HEK293T (cell line): ENCODE results near the gene CHD2.
"Not testable (repeated sequence)": the region's sequence is repeated elsewhere in the genome, so short reads cannot be mapped to it uniquely, and the experiment has no call there.

Source experiments
- CTCF ChIA-PET: fragments of 350-600 bp; formaldehyde crosslinking; extraction: SDS; loops from one replicate; lab custom pipeline; 2021; ENCODE audit warnings: antibody characterized with exemption, inconsistent platforms; lab: Yijun Ruan, JAX
- POLR2A ChIA-PET: fragments of 350-600 bp; formaldehyde crosslinking; extraction: SDS; loops from one replicate; lab custom pipeline; 2020; ENCODE audit warnings: antibody characterized with exemption, inconsistent platforms; lab: Yijun Ruan, JAX
- DNase-seq: peaks from one replicate; pipeline ENCODE4 v3.0.0; 2012; ENCODE audit warnings: mixed read lengths; ENCODE audit errors: extremely low spot score
- ARNT ChIP-seq: fragments of 450-650 bp; IDR thresholded peaks from 2 replicates; pipeline ENCODE4 v1.6.1; 2017; ENCODE audit warnings: mild to moderate bottlenecking
- BHLHE40 ChIP-seq: fragments of 450-650 bp; IDR thresholded peaks from 2 replicates; pipeline ENCODE4 v1.6.1; 2016; ENCODE audit warnings: mild to moderate bottlenecking, moderate library complexity, borderline replicate concordance
- CTBP1 ChIP-seq: fragments of 450-650 bp; IDR thresholded peaks from 2 replicates; pipeline ENCODE4 v1.6.1; 2016; ENCODE audit warnings: borderline replicate concordance
- ELF4 ChIP-seq: fragments of 450-650 bp; IDR thresholded peaks from 2 replicates; pipeline ENCODE4 v1.6.1; 2017; ENCODE audit warnings: antibody characterized with exemption
- FOXA1 ChIP-seq: fragments of 450-650 bp; IDR thresholded peaks from 2 replicates; pipeline ENCODE4 v1.6.1; 2016; ENCODE audit warnings: mild to moderate bottlenecking
- FOXK2 ChIP-seq: fragments of 450-650 bp; IDR thresholded peaks from 2 replicates; pipeline ENCODE4 v1.6.1; 2016; ENCODE audit warnings: mild to moderate bottlenecking
- FOXM1 ChIP-seq: fragments of 450-650 bp; IDR thresholded peaks from 2 replicates; pipeline ENCODE4 v1.6.1; 2017; ENCODE audit warnings: mild to moderate bottlenecking, borderline replicate concordance
- HDGF ChIP-seq: fragments of 450-650 bp; IDR thresholded peaks from 2 replicates; pipeline ENCODE4 v1.6.1; 2017; ENCODE audit warnings: antibody characterized with exemption, borderline replicate concordance
- L3MBTL2 ChIP-seq: fragments of 450-650 bp; conservative IDR thresholded peaks from 2 replicates; pipeline ENCODE4 v1.6.1; 2016; ENCODE audit warnings: mild to moderate bottlenecking
- LEF1 ChIP-seq: fragments of 450-650 bp; IDR thresholded peaks from 2 replicates; pipeline ENCODE4 v1.6.1; 2017; ENCODE audit warnings: mild to moderate bottlenecking, borderline replicate concordance
- NFRKB ChIP-seq: fragments of 450-650 bp; IDR thresholded peaks from 2 replicates; pipeline ENCODE4 v1.6.1; 2016; ENCODE audit warnings: mild to moderate bottlenecking, moderate library complexity
- SP1 ChIP-seq: fragments of 450-650 bp; IDR thresholded peaks from 2 replicates; pipeline ENCODE4 v1.6.1; 2017
- SUZ12 ChIP-seq: fragments of 450-650 bp; IDR thresholded peaks from 2 replicates; pipeline ENCODE4 v1.6.1; 2016; ENCODE audit warnings: mild to moderate bottlenecking
- TARDBP ChIP-seq: fragments of 450-650 bp; IDR thresholded peaks from 2 replicates; pipeline ENCODE4 v1.6.1; 2016
- ZNF384 ChIP-seq: fragments of 450-650 bp; IDR thresholded peaks from 2 replicates; pipeline ENCODE4 v1.6.1; 2016
- TF ChIP-seq, protein P1 (sequence below): fragments of 450-650 bp; IDR thresholded peaks from 2 replicates; pipeline ENCODE4 v1.6.1; 2016

The CHD2 gene

DNA sequence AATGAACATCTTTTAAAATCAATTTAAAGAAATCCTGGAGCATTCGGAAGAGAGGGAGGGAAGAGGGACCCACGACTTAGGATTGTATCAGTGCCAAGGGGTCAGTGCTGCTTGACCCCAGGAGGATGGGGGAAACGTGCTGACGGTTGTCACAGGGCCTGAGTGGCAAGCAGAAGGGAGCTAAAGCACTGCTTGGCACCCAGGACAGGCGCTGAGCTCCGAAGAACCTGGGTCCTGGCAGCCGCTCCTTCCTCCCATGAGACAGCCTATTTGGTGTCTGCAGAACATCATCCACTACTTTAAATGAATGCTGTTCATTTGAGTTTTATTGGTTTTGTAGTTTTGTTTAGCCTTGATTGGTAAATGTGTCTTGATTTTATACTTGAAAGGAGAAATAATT, 134.4 kb downstream of the CHD2 start:
- ChIA-PET CTCF (interaction anchor here (0.9 to 4.9 kb wide), 3 partner anchors 25 to 1085 kb away, joined by 3 to 23 read pairs (median 7); no protein-coding TSS in a partner anchor), POLR2A (no interaction called here)
- no peak for DNase-seq
- TF ChIP-seq HDGF (no peak), CTBP1 (no peak), LEF1 (no peak), ARNT (no peak), FOXA1 (no peak), NFRKB (no peak), BHLHE40 (no peak), SUZ12 (no peak), SP1 (no peak), FOXK2 (no peak), TARDBP (no peak), ZNF384 (no peak), ELF4 (no peak)
- TF ChIP-seq, protein P1, sequence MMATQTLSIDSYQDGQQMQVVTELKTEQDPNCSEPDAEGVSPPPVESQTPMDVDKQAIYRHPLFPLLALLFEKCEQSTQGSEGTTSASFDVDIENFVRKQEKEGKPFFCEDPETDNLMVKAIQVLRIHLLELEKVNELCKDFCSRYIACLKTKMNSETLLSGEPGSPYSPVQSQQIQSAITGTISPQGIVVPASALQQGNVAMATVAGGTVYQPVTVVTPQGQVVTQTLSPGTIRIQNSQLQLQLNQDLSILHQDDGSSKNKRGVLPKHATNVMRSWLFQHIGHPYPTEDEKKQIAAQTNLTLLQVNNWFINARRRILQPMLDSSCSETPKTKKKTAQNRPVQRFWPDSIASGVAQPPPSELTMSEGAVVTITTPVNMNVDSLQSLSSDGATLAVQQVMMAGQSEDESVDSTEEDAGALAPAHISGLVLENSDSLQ: no peak

DNA sequence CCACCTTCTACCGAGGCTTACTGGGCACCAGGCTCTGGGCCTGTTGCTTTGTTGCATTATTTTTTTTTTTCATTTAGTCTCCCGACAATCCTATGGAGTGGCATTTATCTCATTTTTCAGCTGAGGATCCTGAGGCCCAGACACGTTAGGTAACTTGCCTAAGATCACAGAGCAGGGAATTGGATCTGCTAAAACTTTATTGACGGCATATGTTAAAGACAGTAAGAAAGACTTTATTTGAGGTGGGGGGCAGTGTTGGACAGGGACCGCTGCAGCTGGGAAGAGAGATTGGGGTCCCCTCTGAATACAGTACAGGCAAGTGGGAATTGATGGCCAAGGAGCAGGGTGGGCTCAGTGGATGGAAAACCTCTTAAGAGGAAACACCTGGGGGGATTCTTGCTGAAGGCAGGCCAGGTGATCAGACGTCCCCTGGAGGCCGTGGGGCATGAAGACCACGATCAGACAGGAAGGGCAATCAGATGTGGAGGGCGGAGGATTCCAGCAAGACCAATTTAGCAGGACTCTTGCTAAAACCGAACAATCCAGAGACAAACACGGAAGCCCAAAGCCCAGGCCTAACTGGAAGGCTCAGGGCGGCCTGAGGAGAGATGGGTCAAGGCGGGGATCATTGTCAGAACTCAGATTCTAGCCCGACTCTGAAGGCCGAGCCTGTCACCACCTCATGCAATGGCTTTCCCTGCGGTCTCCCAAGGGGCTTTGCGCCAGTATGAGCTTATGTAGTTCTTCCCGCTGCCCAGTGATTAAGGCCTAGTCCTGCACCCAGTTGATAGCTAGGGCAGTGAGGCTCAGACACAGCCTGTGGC, 135.2 kb downstream of the CHD2 start:
- POLR2A ChIA-PET: no interaction called here
- TF ChIP-seq ZNF384 (no peak), SUZ12 (no peak), ARNT (no peak), CTBP1 (no peak), LEF1 (no peak), HDGF (no peak), L3MBTL2 (no peak), ELF4 (no peak), SP1 (no peak), FOXM1 (no peak), NFRKB (no peak), FOXK2 (no peak), BHLHE40 (no peak), FOXA1 (no peak), TARDBP (no peak)
- TF ChIP-seq, protein P1: no peak
- CTCF ChIA-PET: interaction anchor here (0.5 to 4.9 kb wide), 11 partner anchors 15 to 1084 kb away, joined by 3 to 23 read pairs (median 3); no protein-coding TSS in a partner anchor
- no peak for DNase-seq

DNA sequence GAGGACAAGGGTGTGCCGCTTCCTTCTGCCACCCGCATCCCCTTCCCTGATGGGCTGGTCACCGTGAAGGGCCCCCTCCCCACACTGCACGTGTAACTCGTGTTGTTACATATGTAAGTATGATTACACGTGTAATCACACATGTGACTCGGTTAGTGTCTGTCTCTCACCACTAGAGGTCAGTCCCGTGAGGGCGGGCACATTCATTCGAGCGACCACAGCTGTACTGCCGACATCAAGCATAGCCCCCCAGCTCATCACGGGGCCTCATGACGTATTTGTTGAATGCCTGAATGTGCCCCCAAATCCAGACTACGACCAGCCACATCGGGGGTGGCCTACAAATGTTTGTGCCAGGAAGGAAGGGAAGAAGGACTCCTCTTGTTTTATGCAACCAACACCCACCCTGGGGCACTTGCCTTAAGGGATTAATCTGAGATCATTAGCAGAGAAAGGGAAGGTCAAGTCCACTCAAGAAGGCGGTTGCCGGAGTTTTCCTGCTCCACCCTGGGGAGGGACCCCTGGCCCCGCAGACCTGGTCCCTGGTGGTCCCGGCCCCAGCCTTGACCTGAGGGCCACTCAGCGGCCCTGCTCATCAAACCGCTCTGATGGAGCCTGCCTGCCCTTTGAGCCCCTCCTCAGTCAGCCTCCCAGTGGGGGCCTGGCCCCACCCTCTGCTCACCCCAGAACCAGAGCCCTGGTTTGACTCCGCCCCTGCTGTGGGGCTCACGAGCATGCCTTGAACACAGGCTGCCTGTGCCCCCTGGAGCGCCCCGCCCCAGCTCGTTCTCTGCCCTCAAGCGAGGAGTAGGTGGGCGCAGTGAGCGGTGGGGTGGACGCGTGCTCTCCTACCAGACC, 136.1 kb downstream of the CHD2 start:
- TF ChIP-seq L3MBTL2 (peak; percentile 80), ELF4 (no peak), NFRKB (no peak)
- ChIA-PET POLR2A (interaction anchor here (1.8 kb wide), 1 partner anchor 35 kb away, joined by 9 read pairs; no protein-coding TSS in a partner anchor), CTCF (interaction anchor here (0.5 to 4.9 kb wide), 14 partner anchors 14 to 1084 kb away, joined by 3 to 23 read pairs (median 3); no protein-coding TSS in a partner anchor)
- peak; percentile 81 for DNase-seq

DNA sequence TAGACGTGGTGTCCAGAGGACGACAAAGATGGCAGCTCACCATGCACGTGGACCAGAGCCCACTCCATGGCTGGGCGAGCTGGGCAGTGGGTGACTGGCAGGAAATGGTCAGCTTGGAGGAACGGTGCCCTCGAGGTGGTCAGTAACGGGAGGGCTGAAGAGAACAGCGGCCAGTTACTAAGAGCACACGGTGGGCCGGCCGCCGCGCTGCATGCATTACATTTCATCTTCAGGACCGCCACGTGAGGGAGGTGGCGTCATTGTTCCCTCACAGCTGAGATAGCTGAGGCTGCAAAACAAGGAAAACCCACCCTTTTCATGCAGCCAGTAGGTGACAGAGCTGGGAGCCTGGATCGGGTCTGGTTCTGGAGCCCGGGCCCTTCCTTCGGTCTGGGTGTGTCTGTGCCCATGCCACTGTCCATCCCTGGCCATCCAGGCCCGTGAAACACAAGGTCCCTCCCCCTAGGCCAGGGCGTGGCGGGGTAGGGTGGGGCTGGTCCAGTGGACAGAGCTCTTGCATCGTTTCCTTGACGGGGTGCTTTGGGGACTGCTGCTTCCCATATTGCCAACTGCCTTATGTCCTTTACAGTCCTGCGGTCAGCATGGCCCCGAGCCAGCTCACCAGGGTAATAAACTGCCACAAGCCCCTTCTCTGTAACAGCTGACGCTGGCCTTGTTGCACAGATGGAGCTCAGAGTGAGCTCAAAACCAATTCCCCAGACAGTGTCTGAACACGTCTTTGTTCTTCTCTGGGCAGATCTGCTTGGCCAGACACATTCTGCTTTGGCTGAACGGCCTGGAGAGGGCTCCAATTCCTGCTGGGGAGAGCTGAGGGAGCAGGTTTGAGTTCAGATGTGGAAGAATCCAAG, 137.1 kb downstream of the CHD2 start:
- ChIA-PET POLR2A (interaction anchor here (1.8 kb wide), 1 partner anchor 34 kb away, joined by 9 read pairs; no protein-coding TSS in a partner anchor), CTCF (interaction anchor here (0.6 to 4.9 kb wide), 10 partner anchors 9 to 1083 kb away, joined by 3 to 23 read pairs (median 4); no protein-coding TSS in a partner anchor)
- no peak for TF ChIP-seq ELF4
- no peak for TF ChIP-seq FOXA1
- TF ChIP-seq CTBP1: no peak
- DNase-seq: no peak

DNA sequence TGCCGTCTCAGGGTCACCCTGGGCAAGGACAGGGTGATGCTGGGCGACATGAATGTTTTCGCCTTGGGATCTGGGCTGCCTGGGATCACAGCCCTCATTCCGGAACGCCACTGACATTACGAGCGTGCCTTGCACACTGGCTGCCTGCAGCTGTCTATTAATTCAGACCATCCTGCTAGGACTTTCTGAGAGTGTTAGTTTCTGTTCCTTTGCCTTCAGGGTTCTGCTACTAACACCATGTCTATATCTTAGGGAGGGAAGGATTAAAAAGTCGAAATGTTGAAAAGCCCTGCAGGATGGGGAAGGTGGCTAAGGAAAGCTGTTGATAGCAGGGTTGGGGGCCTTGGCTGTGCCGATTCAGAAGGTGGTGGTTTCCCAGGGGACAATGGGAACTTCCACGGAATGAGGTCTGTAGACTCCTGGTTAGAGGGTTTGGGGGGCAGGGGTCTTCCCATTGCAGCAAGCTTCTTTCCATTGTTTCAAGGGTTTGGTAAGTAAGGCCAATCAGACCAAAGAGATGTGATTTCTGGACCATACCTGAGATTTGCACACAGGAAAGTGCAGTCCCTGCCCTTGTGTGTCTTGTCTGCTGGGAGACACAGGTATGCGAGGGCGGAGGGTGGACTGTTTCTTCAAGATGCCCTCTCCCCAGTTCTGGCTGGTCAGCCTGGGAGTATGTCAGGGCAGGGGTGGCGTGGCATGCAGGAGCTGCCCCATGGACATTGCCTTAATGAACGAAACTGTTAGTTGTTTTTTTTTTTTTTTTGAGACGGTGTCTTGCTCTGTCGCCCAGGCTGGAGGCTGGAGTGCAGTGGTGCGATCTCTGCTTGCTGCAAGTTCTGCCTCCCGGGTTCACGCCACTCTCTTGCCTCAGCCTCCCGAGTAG, 137.9 kb downstream of the CHD2 start:
- DNase-seq: no peak
- ChIA-PET POLR2A (interaction anchor here (1.8 kb wide), 1 partner anchor 33 kb away, joined by 9 read pairs; no protein-coding TSS in a partner anchor), CTCF (interaction anchor here (0.9 to 4.9 kb wide), 7 partner anchors 8 to 1082 kb away, joined by 3 to 23 read pairs (median 4); no protein-coding TSS in a partner anchor)
- TF ChIP-seq FOXM1: no peak
- TF ChIP-seq ARNT: no peak
- no peak for TF ChIP-seq FOXK2
- no peak for TF ChIP-seq BHLHE40
- TF ChIP-seq TARDBP: no peak
- TF ChIP-seq L3MBTL2: no peak
- TF ChIP-seq ELF4: no peak
- TF ChIP-seq ZNF384: no peak
- no peak for TF ChIP-seq HDGF
- TF ChIP-seq FOXA1: no peak

DNA sequence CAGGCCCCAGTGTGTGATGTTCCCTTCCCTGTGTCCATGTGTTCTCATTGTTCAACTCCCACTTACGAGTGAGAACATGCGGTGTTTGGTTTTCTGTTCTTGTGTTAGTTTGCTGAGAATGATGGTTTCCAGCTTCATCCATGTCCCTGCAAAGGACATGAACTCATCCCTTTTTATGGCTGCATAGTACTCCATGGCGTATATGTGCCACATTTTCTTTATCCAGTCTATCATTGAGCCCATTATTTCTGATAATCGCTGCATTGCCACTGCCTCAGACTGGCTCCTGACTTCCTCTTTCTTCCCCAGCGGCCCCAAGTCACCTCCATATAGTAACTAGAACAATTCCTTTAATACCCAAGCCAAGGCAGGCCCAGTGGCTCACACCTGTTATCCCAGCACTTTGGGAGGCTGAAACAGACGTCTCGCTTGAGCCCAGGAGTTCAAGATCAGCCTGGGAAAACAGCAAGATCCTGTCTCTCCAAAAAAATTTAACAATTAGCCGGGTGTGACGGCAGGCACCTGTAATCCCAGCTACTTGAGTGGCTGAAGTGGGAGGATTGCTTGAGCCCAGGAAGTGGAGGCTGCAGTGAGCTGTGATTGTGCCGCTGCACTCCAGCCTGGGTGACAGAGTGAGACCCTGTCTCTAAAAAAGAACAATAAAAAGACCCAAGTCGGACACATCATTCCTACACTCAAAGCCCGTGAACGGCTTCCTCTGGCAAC, 139.6 kb downstream of the CHD2 start:
- ChIA-PET POLR2A (interaction anchor here (0.6 kb wide), 1 partner anchor 33 kb away, joined by 3 read pairs; no protein-coding TSS in a partner anchor), CTCF (interaction anchor here (1.5 to 1.6 kb wide), 2 partner anchors 48 to 1080 kb away, joined by 4 read pairs; no protein-coding TSS in a partner anchor)
- not testable (repeated sequence) for DNase-seq
